K562 (cell line): ENCODE measurements around the gene LMLN. TPM values are rescaled to one million over a fixed set of nuclear protein-coding genes. Genes with fewer than 3 reads are reported as not detected.

Experiments
- BRD4 ChIP-seq: fragments of 200-600 bp; sonication (generic); IDR thresholded peaks from 2 replicates; pipeline ENCODE4 v1.6.1; 2017; ENCODE audit warnings: inconsistent platforms
- EP300 ChIP-seq: IDR thresholded peaks from 2 replicates; pipeline ENCODE4 v1.6.1; 2012; ENCODE audit warnings: low read length, improper control_type of control experiment
- HDAC8 ChIP-seq: fragments of 450-650 bp; IDR thresholded peaks from 2 replicates; pipeline ENCODE4 v1.6.1; 2016; ENCODE audit warnings: mild to moderate bottlenecking, missing genetic modification characterization, moderate library complexity, missing compliant biosample characterization
- MCM7 ChIP-seq, 2 experiments: fragments of 450-650 bp; IDR thresholded peaks; 2 replicates each; pipeline ENCODE4 v1.6.1; 2016 to 2018
- MYBL2 ChIP-seq, 2 experiments: fragments of 450-650 bp in 1 of 2; sonication (generic) in 1 of 2; formaldehyde crosslinking in 1 of 2; IDR thresholded peaks; 2 replicates each; pipeline versions ENCODE4 v1.6.1 to v1.8.1; 2017 to 2022; ENCODE audit warnings: borderline replicate concordance in 1 of 2, inconsistent platforms in 1 of 2, low read depth in 1 of 2, mild to moderate bottlenecking in 1 of 2, missing genetic modification reagents in 1 of 2, moderate library complexity in 1 of 2
- NCOA6 ChIP-seq: fragments of 450-650 bp; IDR thresholded peaks from 2 replicates; pipeline ENCODE4 v1.6.1; 2017; ENCODE audit warnings: mild to moderate bottlenecking
- ZNF12 ChIP-seq: sonication (generic); formaldehyde crosslinking; IDR thresholded peaks from 2 replicates; pipeline ENCODE4 v1.4.0; 2020; ENCODE audit warnings: mild to moderate bottlenecking, missing genetic modification reagents
- ZNF311 ChIP-seq: fragments of 250-450 bp; sonication (Bioruptor Pico); IDR thresholded peaks from 2 replicates; pipeline ENCODE4 v1.4.0; 2020; ENCODE audit warnings: mild to moderate bottlenecking, moderate library complexity
- polyA plus RNA-seq, 8 experiments: library from polyadenylated mRNA; depleted of rRNA in 4 of 8; stranded (reverse) in 5 of 8; unstranded in 3 of 8; fragments of >200 nt; fragmentation: Nextera tagmentation in 2 of 8; fragmentation: Illumina TruSeq in 1 of 8; extraction: Ambion mirVana in 2 of 8; extraction: Trizol in 1 of 8; gene quantifications; 2 replicates each; pipeline versions ENCODE4 v1.2.1 to v1.2.3, GENCODE V29; 2011 to 2014; ENCODE audit warnings: inconsistent platforms in 1 of 8, missing spikeins in 1 of 8
- total RNA-seq, 7 experiments: library from RNA; depleted of rRNA in 6 of 7; stranded (reverse); fragments of >200 nt in 6 of 7; fragmentation: Illumina TruSeq in 2 of 7; extraction: Trizol in 2 of 7; gene quantifications; 2 replicates each; pipeline versions ENCODE4 v1.2.1 to v1.2.3, GENCODE V29; 2011 to 2021; ENCODE audit warnings: low replicate concordance in 1 of 7
- TF ChIP-seq, protein P1 (sequence below): fragments of 250-450 bp; sonication (Bioruptor Pico); IDR thresholded peaks from 2 replicates; pipeline ENCODE4 v1.5.0; 2020; ENCODE audit warnings: mild to moderate bottlenecking
- TF ChIP-seq, protein P2 (sequence below): fragments of 450-650 bp; IDR thresholded peaks from 2 replicates; pipeline ENCODE4 v1.6.1; 2016; ENCODE audit warnings: low read depth
- TF ChIP-seq, protein P3 (sequence below): fragments of 200-800 bp; sonication (Bioruptor generic); IDR thresholded peaks from 2 replicates; pipeline ENCODE4 v1.6.1; 2016; ENCODE audit warnings: missing genetic modification characterization, missing compliant biosample characterization

LMLN gene
- total and polyA plus RNA-seq, 9 of the 15 experiments (the other 6 are each of a cell fraction or from before 2014, with no cell fraction given): 2.2 to 15.9 (median 6.9) TPM

DNA sequence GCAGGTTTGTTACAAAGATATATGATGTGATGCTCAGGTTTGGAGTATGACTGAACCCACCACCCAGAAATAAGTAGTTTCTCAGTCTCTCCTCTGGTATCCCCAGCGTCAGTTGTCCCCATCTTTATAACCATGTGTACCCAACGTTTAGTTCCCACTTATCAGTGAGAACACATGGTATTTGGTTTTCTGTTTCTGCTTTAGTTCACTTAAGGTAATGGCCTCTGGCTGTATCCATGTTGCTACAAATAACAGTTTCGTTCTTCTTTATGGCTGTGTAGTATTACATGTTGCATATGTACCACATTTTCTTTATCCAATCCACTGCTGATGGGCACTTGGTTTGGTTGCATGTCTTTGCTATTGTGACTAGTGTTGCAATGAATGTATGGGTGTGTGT, 132.3 kb downstream of the LMLN start (continued):
- TF ChIP-seq, protein P1, sequence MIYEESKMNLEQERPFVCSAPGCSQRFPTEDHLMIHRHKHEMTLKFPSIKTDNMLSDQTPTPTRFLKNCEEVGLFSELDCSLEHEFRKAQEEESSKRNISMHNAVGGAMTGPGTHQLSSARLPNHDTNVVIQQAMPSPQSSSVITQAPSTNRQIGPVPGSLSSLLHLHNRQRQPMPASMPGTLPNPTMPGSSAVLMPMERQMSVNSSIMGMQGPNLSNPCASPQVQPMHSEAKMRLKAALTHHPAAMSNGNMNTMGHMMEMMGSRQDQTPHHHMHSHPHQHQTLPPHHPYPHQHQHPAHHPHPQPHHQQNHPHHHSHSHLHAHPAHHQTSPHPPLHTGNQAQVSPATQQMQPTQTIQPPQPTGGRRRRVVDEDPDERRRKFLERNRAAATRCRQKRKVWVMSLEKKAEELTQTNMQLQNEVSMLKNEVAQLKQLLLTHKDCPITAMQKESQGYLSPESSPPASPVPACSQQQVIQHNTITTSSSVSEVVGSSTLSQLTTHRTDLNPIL (CRISPR knock-in tag): no peak
- no peak for TF ChIP-seq NCOA6
- TF ChIP-seq HDAC8 (tag): no peak
- TF ChIP-seq BRD4: no peak
- TF ChIP-seq MYBL2 (IDR thresholded peaks at IDR 0.05; ENCODE audit: low read depth): peak; percentile 60; the same call in 1 of the 2 replicates
- TF ChIP-seq MYBL2 (CRISPR knock-in tag; IDR thresholded peaks at IDR 0.05; ENCODE audit: borderline replicate concordance): no peak
- TF ChIP-seq, protein P2, sequence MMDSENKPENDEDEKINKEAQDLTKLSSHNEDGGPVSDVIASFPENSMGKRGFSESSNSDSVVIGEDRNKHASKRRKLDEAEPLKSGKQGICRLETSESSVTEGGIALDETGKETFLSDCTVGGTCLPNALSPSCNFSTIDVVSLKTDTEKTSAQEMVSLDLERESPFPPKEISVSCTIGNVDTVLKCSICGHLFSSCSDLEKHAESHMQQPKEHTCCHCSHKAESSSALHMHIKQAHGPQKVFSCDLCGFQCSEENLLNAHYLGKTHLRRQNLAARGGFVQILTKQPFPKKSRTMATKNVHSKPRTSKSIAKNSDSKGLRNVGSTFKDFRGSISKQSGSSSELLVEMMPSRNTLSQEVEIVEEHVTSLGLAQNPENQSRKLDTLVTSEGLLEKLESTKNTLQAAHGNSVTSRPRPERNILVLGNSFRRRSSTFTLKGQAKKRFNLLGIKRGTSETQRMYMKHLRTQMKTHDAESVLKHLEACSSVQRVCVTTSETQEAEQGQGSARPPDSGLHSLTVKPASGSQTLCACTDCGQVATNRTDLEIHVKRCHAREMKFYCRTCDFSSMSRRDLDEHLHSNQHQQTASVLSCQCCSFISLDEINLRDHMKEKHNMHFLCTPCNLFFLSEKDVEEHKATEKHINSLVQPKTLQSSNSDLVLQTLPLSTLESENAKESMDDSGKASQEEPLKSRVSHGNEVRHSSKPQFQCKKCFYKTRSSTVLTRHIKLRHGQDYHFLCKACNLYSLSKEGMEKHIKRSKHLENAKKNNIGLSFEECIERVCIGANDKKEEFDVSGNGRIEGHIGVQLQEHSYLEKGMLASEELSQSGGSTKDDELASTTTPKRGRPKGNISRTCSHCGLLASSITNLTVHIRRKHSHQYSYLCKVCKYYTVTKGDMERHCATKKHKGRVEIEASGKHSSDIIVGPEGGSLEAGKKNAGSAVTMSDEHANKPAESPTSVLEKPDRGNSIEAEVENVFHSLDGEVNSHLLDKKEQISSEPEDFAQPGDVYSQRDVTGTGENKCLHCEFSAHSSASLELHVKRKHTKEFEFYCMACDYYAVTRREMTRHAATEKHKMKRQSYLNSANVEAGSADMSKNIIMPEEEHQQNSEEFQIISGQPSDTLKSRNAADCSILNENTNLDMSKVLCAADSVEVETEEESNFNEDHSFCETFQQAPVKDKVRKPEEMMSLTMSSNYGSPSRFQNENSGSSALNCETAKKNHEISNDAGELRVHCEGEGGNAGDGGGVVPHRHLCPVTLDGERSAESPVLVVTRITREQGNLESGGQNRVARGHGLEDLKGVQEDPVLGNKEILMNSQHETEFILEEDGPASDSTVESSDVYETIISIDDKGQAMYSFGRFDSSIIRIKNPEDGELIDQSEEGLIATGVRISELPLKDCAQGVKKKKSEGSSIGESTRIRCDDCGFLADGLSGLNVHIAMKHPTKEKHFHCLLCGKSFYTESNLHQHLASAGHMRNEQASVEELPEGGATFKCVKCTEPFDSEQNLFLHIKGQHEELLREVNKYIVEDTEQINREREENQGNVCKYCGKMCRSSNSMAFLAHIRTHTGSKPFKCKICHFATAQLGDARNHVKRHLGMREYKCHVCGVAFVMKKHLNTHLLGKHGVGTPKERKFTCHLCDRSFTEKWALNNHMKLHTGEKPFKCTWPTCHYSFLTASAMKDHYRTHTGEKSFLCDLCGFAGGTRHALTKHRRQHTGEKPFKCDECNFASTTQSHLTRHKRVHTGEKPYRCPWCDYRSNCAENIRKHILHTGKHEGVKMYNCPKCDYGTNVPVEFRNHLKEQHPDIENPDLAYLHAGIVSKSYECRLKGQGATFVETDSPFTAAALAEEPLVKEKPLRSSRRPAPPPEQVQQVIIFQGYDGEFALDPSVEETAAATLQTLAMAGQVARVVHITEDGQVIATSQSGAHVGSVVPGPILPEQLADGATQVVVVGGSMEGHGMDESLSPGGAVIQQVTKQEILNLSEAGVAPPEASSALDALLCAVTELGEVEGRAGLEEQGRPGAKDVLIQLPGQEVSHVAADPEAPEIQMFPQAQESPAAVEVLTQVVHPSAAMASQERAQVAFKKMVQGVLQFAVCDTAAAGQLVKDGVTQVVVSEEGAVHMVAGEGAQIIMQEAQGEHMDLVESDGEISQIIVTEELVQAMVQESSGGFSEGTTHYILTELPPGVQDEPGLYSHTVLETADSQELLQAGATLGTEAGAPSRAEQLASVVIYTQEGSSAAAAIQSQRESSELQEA: no peak
- TF ChIP-seq, protein P3, sequence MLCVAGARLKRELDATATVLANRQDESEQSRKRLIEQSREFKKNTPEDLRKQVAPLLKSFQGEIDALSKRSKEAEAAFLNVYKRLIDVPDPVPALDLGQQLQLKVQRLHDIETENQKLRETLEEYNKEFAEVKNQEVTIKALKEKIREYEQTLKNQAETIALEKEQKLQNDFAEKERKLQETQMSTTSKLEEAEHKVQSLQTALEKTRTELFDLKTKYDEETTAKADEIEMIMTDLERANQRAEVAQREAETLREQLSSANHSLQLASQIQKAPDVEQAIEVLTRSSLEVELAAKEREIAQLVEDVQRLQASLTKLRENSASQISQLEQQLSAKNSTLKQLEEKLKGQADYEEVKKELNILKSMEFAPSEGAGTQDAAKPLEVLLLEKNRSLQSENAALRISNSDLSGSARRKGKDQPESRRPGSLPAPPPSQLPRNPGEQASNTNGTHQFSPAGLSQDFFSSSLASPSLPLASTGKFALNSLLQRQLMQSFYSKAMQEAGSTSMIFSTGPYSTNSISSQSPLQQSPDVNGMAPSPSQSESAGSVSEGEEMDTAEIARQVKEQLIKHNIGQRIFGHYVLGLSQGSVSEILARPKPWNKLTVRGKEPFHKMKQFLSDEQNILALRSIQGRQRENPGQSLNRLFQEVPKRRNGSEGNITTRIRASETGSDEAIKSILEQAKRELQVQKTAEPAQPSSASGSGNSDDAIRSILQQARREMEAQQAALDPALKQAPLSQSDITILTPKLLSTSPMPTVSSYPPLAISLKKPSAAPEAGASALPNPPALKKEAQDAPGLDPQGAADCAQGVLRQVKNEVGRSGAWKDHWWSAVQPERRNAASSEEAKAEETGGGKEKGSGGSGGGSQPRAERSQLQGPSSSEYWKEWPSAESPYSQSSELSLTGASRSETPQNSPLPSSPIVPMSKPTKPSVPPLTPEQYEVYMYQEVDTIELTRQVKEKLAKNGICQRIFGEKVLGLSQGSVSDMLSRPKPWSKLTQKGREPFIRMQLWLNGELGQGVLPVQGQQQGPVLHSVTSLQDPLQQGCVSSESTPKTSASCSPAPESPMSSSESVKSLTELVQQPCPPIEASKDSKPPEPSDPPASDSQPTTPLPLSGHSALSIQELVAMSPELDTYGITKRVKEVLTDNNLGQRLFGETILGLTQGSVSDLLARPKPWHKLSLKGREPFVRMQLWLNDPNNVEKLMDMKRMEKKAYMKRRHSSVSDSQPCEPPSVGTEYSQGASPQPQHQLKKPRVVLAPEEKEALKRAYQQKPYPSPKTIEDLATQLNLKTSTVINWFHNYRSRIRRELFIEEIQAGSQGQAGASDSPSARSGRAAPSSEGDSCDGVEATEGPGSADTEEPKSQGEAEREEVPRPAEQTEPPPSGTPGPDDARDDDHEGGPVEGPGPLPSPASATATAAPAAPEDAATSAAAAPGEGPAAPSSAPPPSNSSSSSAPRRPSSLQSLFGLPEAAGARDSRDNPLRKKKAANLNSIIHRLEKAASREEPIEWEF: no peak
- no peak for TF ChIP-seq ZNF12 (CRISPR knock-in tag)
- peak; percentile 87 for TF ChIP-seq EP300
- TF ChIP-seq MCM7 (IDR thresholded peaks at IDR 0.05): no peak
- TF ChIP-seq ZNF311 (CRISPR knock-in tag): no peak
